Activated CD4-positive, alpha-beta T cell treated with anti-CD3 and anti-CD28 coated beads for 24 hours (primary cell): ENCODE data around the gene FAM229A.
A peak's percentile ranks its signal among the peaks of the same experiment; 100 is the strongest.
"Not testable (repeated sequence)": the region's sequence is repeated elsewhere in the genome, so short reads cannot be mapped to it uniquely, and the experiment has no call there.

ENCODE experiments used
- DNase-seq, 2 donors: peaks; one replicate each; pipeline ENCODE4 v3.0.0-alpha.2; 2020; ENCODE audit warnings: low read depth in 2 of 2

FAM229A gene, protein sequence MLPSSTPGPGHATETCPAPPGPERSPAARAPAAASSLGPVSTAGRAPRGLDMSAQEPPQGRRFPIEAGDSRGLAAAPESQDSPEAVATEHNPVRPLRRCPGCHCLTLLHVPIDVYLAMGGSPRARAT

DNA sequence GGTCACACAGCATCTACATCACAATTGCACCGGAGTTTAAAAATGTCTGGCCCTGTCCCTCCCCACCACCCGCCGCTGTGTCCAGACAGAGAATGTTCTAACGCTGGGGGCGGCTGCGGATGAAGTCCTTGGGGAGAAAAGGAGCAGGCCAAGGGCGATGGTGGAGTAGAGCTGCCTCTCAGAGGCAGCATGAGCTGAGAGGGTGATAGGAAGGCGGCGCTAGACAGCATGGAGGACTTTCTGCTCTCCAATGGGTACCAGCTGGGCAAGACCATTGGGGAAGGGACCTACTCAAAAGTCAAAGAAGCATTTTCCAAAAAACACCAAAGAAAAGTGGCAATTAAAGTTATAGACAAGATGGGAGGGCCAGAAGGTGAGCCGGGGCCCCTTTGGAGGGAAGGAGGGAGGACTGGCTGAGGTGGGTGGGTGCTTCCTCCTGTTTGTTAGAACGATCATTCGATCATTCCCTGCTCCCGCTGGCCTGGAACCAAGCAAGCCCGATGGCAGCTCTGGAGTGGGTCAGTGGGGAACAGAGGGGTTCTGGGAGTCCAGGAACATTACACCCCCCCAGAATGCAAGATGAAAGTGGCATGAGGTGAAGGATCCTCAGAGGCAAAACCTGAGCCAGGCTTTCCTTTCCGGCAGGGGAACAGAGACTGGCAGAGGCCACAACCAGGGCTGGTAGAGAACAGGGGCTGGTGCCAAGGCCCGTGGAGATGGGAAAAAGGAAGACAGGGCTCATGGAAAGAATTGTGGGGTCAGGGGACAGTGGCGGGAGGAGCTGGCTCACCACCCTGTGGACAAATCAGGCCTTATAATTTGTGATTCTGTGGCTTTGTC is at the start of gene FAM229A, which contains the start of gene TSSK3:
TSS of gene FAM229A (minus strand) at position 12 of the 840 bp plus-strand sequence. CDS start 394 bp downstream, outside the sequence.
TSS of gene TSSK3 (plus strand) at position 66 of the 840 bp plus-strand sequence. CDS start at position 229, 163 bp downstream.
- DNase-seq: no peak

DNA sequence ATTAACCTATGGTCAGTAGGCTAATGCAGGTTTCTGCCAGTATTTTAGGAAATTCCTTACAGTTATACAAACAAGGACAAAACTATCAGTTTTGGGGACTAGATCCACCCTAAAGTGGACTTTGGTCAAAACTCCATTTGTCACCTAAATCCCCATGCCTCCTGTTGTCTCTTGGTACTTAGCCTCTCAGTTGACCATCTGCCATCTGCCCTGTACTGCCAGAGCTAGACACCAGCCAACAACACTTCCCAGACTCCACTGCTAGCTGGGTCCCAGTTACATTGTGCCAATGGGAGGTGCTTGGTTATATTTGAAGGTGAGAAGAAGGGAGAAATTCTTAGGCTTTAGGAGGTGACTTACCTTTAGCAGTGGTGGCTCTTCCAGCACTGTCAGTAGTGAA is 49.0 kb upstream of the FAM229A start:
- DNase-seq: no peak

DNA sequence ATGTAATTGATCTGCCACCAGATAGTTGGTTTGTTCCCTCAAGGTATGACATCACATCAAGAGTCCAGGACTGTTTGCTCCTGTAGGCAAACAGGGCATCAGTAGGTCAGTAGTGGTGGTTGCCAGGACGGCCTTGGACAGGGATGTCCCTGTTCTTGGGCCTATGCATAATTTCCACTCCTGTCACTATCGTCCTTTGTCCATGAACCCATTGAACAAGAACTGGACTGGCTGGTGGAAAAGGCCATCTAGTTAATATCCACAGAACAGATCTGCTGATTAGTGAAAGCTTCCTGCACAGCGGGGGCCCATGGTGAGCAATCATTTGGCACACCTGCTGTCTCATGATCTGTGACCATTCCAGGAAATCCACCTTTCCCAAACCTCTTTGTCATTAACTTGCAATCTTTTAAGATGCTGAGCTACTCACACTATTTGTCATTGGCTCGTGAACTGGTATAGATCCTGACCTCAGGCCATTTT is 44.4 kb upstream of the FAM229A start:
- no peak for DNase-seq

DNA sequence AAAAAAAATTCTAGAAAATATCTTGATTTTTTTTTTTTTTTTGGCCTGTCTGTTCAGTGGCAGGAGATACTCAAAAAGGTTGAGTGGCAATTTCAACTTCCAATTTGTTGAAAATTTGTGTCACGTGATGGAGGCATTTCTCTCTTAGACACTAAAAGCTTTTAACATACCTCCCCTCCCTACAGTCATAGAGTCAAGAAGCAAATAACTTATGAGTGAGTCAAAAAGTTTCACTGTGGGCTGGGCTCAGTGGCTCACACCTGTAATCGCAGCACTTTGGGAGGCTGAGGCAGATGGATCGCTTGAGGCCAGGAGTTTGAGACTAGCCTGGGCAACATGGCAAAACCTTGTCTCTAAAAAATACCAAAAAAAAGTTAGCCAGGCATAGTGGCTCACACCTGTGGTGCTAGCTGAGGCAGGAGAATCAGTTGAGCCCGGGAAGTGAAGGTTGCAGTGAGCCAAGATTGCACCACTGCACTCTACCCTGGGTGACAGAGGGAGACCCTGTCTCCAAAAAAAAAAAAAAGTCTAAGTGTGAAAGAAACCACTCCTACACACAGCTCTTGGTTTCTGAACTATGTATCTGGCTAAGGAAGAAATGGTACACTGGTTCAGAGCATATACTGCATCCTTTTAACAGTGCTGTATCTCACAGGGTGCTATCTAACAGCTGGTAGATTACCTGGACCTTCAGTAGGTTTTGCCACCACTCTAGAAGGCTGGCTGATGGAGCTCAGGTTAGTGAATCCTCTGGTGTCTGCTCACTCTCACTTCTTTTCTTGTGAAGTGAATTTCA is 43.6 kb upstream of the FAM229A start:
- DNase-seq: no peak

DNA sequence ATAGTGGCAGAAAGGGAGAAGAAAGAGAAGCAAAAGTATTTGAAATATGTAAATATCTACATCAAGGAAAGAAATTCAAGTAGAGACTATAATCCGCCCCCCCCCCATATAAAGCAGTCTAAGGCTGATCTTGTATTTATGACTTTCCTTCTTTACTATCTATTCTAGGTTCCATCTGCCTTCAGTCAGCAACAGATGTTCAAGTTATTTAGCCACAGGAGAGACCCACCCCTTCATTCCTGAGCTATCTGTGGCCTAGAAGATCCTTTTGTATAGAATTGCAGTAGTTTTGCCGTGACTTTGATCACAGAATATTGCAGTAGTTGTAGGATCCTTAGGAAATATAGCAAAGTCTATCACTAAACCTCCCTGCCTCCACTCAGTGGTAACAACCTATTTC is 42.7 kb upstream of the FAM229A start:
- DNase-seq: no peak

DNA sequence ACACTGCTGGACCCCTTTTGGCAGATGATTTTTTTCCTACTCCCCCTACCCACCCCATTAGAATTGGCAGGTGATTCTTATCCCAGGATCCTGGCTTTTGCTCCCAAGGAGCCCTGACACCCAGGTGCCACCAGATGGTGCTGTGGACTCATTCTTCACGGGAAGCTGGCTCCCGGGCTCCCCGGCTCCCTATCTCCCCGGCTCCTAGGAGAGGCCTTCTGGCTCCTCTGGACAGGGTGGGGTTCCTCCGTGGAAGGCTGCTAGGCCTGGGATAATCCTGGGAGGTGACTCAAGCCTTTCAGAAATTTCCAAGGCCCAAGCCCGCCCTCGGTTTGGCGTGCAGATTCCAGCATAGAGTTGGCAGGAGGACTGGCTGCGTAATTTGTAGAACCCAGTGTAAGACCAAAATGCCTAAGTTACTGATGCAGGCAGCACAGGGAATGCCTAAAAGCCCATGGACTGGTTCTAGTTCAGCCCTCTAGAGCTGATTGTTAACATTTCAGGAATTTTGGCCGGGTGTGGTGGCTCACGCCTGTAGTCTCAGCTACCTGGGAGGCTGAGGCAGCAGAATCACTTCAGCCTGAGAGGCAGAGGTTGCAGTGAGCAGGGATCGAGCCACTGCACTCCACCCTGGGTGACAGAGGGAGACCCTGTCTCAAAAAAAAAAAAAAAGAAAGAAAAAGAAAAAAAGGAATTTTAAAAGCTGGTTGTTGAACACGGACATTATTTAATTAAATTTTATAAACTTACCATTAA is 38.8 kb upstream of the FAM229A start:
- DNase-seq: peak in 1 of 2 donors; percentile 44

DNA sequence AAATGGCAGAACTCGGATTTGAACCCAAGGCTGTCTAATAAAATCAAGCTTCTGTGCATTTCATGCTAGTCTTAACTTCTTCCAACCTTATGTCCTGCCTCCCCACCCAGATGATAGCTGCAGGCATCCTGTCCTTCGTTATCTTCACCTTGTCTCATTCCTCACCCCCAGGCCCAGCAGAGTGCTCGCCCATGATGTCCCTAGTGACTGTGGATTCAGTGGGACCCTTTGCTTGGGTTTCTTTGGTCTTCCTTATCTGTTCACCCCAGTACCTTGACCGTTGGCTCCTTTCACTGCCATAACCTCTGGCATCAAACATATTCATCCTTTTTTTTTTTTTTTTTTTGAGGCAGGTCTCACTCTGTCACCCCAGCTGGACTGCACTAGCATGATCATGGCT is 37.6 kb upstream of the FAM229A start:
- DNase-seq: no peak

DNA sequence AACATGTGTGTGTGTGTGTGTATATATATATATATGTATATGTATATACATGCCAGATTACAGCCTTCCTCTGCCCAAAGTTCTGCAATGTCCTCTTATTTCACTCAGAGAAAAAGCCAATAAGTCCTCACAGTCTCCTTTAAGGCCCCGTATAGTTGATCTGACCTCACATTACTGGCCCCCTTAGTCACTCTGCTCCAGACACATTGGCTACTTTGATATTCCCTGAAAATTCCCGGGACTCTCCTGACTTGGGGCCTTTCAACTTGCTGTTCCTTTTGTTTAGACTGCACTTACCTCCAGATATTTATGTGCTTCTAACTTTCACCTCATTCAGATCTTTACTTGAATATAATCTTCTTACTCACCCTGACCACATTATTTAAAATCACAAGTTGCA is 36.1 kb upstream of the FAM229A start:
- DNase-seq: no peak

DNA sequence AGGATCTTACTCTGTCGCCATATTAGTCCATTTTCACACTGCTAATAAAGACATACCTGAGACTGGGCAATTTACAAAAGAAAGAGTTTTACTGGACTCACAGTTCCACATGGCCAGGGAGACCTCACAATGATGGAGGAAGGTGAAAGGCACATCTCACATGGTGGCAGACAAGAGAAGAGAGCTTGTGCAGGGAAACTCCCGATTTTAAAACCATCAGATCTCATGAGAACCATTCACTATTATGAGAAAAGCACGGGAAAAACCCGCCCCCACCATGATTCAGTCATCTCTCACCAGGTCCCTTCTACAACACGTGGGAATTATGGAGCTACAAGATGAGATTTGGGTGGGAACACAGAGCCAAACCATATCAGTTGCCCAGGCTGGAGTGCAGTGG is 34.2 kb upstream of the FAM229A start:
- DNase-seq: not testable (repeated sequence)

DNA sequence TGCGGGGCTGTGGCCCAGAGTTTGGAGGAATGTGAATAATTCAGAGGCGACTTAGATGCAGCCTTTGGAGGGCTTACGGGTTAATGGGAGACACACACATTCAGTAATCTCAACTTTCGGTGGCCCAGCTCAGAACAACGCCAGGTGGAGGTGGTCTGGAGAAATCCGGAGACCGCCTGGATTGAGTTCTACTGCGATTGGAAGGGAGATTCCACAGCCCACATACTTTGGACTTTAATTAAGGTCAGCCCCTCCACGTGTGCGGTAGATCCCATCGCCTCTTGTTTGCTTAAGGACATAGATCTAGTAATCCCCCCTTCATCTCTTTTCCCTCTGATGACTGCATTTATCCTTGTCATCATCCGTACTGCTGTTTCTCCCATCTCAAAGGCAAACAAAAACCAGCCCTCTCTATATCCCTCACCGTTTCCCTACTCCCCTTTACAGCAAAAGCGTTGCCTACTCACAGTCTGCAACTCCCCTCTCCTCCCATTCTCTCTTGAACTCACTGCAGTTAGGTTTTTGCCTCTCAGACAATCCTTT is 32.7 kb upstream of the FAM229A start:
- DNase-seq: no peak

DNA sequence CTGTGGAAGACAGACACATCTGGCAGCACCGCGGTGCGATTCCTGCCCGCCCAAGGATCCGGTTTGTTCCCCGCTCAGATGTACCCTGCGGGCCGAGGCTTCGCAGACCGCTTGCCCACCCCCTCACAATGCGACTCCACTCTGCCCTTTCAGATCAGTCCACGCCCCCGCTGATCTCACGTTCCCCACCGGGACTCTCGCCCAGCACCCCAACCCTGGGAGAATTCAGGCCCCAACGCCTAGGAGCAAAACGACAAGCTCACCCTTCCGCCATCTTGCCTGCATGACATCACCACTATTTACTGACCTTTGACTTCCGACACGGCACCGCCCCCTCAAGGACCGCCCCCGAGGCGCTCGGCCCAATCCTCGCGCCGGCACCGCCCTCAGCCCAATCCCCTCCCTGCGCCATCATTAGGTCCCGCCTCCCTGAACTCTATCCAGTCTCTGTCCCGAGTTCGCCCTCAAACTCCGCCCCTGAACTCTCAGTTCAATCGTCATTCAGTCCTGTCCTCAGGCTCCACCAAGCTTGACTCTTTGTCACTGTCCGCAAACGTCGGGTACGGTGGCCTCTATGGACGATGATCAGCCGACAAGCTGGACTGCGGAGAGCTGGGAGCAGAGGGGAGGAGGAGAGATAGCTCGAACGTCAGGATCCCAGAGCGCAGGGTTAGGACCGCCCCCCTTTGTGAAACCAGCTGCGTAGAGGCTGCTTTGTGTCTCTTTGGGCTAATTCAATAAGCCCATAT is 32.0 kb upstream of the FAM229A start, which contains the start of gene BSDC1:
TSS of gene BSDC1 (minus strand) at position 301 of the 749 bp plus-strand sequence. CDS start at position 274, 27 bp downstream.
- DNase-seq: peak; percentile 98 to 99

DNA sequence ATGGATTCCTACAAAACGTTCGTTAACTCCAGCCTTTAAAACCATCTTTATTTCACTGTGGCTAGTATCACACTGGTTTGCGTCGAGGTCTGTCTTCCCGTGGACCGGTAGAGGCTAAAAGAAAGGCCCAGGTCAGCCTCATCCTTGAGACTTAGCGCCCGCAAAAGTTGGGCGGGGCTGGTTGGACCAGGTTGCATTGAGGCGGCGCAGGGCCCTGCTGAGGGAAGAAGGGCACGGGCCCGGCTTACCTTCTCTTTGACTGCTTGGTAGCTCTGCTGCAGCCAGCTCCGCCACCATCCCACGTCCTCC is 31.5 kb upstream of the FAM229A start:
- no peak for DNase-seq

DNA sequence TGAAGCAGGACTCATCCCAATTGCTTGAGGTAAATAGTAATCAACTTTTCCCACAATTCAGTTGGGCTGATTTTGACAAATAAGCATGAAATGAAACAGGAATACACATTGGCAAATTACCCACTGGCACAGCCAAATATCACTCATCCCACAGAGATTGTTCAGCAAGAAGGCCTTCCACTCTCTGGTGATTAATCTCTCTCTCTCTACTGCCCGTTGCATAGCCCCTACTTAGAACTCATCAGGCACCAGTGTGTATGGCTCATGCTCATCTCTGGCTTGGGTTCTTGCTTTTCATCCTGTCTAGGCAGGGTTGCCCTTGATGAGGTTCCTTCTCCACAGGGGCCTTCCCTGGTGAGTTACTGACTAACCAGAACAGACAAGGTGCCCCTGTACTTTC is 30.9 kb upstream of the FAM229A start:
- DNase-seq: no peak

DNA sequence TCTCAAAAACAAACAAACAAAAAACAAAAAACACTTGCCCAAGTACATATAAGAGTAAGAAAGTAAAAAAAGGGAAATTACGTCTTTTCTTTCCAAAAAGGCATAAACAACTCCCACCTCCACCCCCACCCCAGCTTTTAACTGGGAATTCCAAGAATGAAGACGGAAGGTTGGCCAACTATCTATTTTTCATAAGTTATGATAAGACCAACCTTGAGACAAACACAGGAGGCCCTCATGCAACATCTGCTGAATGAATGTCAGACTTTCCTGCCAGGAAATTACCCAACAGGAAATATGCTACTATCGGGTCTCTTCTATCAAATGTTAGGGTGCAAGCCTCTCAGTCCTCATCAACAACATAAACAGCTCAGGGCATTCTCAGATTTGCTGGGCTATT is 30.0 kb upstream of the FAM229A start:
- DNase-seq: no peak

DNA sequence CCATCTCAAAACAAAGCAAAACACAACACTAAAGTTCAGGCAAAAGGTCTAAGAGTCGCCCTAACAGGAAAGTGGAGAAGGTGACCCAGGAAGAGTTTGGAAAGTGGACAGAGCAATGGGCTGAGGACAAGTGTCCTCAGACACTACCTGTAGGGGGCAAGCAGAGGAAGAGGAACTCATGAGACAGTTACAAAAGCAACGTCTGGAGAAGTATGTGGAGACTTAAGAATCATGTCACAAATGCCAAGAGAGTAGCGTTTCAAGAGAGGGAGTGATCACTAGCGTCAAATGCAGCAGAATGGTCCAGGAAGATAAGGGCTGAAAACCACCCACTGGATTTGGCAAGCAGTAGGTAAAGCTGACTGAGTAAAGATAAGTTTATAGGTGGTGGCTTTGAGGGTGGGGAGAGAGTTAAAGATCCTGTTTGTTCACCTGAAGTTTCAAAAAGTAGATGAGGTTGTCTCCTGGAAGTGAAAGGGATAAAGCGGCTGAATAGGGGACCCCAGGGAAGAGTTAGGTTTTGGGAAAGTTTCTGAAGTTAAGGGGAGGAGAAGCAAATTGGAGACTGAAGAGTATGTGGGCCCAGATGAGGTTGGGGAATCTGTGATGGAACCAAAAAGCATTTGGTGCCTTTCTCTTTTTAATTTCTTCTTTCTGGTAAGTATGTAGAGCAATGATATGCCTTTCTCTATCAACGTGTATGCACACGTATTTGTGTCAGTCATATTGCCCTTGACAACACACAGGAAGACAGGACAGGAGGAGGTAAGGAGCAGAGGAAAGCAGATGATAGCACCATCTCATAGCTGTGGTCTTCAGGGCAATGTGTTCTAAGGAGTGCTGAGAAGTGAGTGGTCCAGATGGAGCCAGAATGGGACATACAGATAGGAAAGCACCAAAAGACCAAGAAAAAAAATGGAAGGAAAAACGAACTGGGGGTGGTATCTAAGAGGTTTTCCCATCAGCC is 28.9 kb upstream of the FAM229A start:
- no peak for DNase-seq

DNA sequence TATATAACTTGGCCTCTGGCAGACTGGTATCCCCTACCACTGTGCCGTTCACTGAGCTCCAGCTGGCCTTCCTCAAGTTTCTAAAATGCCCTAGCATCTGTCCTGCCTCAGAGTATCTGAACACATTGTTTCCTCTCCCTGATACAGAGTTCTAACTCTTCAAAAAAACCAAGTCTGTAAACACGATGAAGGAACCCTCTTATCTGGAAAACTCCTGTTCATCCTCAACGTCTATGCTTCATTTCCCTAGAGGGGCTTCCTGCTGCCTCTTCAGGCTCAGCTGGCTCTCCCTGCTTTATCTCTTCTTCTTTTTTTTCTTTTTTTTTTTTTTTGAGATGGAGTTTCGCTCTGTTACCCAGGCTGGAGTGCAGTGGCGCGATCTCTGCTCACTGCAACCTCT is 26.4 kb upstream of the FAM229A start:
- no peak for DNase-seq

DNA sequence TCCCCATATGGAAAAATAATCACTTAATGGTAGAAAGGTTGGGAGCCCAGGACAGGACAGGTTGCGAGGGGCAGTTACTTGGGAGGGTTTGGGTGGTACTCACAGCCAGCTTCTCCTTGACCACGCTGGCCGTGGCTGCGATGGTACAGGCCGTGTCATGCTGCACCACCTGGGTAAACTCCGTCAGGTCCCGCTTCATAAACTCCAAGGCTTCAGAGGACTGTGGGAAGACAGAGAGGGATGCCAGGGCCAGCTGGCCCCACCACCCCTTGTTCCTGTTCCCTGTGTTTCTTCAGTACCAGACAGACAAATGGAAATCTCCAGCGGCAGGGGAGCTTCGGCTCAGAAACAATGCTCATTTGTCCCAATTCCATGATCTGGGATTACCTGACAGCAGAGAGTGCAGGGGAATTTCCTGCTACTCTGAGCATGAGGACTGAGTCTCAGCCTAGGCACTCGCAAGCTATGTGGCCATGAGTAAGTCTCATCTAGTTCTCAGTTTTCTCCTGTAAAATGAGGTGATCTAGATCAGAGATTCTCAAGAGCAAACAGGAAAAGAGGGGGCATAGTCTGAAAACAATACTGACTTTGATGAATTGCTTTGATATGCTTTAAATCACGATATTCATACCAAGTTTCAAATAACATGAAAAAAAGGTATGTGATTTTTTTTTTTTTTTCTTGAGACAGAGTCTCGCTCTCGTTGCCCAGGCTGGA is 24.5 kb upstream of the FAM229A start:
- DNase-seq: no peak

DNA sequence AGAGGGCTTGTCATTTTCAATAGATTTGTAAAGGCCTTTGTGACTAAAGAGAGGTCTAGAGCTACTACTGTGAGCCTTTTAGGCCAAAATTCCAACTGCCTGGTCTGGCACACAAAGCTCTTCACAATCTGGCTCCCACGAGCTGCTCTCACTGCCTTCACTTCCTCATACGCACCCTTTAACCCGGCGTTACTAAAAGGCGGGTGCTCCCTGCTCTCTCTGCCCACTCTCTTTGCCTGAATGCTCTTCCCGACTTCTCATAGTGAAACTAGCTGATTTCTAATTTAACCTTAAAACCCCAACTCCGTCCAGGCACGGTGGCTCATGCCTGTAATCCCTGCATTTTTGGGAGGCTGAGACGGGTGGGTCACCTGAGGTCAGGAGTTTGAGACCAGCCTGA is 17.8 kb upstream of the FAM229A start:
- no peak for DNase-seq
